Suprapubic skin (tissue), 4 donors: ENCODE data around the gene UBXN4. TPM values are rescaled to one million over a fixed set of nuclear protein-coding genes. Genes with fewer than 3 reads are reported as not detected.

ENCODE experiments used
- DNase-seq, 2 donors: peaks; one replicate each; pipeline ENCODE4 v3.0.0-alpha.2; 2019; ENCODE audit warnings: low spot score in 2 of 2
- H3K27ac ChIP-seq: fragments of 200-600 bp; sonication (generic); one replicate; pipeline ENCODE4 v1.5.1; 2019
- H3K27me3 ChIP-seq: fragments of 200-600 bp; sonication (generic); one replicate; pipeline ENCODE4 v1.5.1; 2019
- H3K36me3 ChIP-seq: fragments of 200-600 bp; sonication (generic); one replicate; pipeline ENCODE4 v1.5.1; 2019
- H3K4me1 ChIP-seq: fragments of 200-600 bp; sonication (generic); one replicate; pipeline ENCODE4 v1.5.1; 2019
- H3K4me3 ChIP-seq: fragments of 200-600 bp; sonication (generic); one replicate; pipeline ENCODE4 v1.5.1; 2019; ENCODE audit warnings: mild to moderate bottlenecking
- H3K9me3 ChIP-seq: fragments of 200-600 bp; sonication (generic); one replicate; pipeline ENCODE4 v1.5.1; 2019
- CTCF ChIP-seq, 2 donors: fragments of 200-600 bp in 1 of 2; fragments of 450-650 bp in 1 of 2; sonication (generic) in 1 of 2; IDR thresholded peaks; one replicate each; pipeline ENCODE4 v1.5.1; 2016 to 2019; ENCODE audit warnings: antibody characterized with exemption in 2 of 2, mild to moderate bottlenecking in 1 of 2, moderate library complexity in 1 of 2
- EP300 ChIP-seq: sonication (generic); formaldehyde crosslinking; IDR thresholded peaks from one replicate; pipeline ENCODE4 v1.6.1; 2017; ENCODE audit warnings: antibody characterized with exemption
- POLR2A ChIP-seq, 2 donors: fragments of 450-650 bp; IDR thresholded peaks; one replicate each; pipeline ENCODE4 v1.6.1; 2017; ENCODE audit warnings: antibody characterized with exemption in 2 of 2, mild to moderate bottlenecking in 2 of 2, moderate library complexity in 2 of 2
- POLR2AphosphoS5 ChIP-seq, 3 donors: sonication (generic); formaldehyde crosslinking; IDR thresholded peaks; one replicate each; pipeline ENCODE4 v1.6.1; 2017; ENCODE audit warnings: antibody characterized with exemption in 3 of 3
- WGBS: methylation state at CpG from one replicate; pipeline ENCODE4 v1.1.5; 2018; 5-methylcytosine and 5-hydroxymethylcytosine counted together
- total RNA-seq, 4 donors: library from RNA; depleted of rRNA; stranded (reverse); fragments of >200 nt; gene quantifications; one replicate each; pipeline ENCODE4 v1.1.0, GENCODE V29; 2016

Gene UBXN4
- total RNA-seq, 4 donors from 2014 or later: 61.7 to 88.3 (median 69.3) TPM

- DNase-seq: no peak
- TF ChIP-seq POLR2AphosphoS5 (IDR thresholded peaks at IDR 0.05) (no peak), POLR2A (IDR thresholded peaks at IDR 0.05) (no peak), CTCF (IDR thresholded peaks at IDR 0.05) (no peak), EP300 (no peak)
- Histone ChIP-seq H3K4me1 (peaks cover 28% of the 10 kb centered on the region), H3K27me3 (no peaks in the 10 kb centered on the region), H3K4me3 (no peak overlapping the region), H3K9me3 (no peaks in the 10 kb centered on the region), H3K36me3 (peaks cover 25% of the 10 kb centered on the region), H3K27ac (no peak overlapping the region)
- WGBS: 61% methylated on average over 4 of the region's 4 CpGs
These were observed 3.9 kb downstream of the UBXN4 start for GRCh38 chr2:135745545-135745944.

- peaks cover 80% of the 10 kb centered on the region for H3K36me3 ChIP-seq
- 98% methylated on average over 2 of the region's 2 CpGs for WGBS
- no peak overlapping the region for H3K4me3 ChIP-seq
- no peak overlapping the region for H3K27ac ChIP-seq
- H3K27me3 ChIP-seq: no peaks in the 10 kb centered on the region
- TF ChIP-seq POLR2AphosphoS5 (IDR thresholded peaks at IDR 0.05): no peak
- no peak for TF ChIP-seq EP300
- TF ChIP-seq CTCF (IDR thresholded peaks at IDR 0.05): no peak
- TF ChIP-seq POLR2A (IDR thresholded peaks at IDR 0.05): no peak
- no peak for DNase-seq
- H3K9me3 ChIP-seq: no peaks in the 10 kb centered on the region
- no peaks in the 10 kb centered on the region for H3K4me1 ChIP-seq
These were observed 13.9 kb downstream of the UBXN4 start for GRCh38 chr2:135755573-135755972.

- Histone ChIP-seq H3K27me3 (no peaks in the 10 kb centered on the region), H3K4me3 (no peak overlapping the region), H3K9me3 (no peaks in the 10 kb centered on the region), H3K4me1 (no peaks in the 10 kb centered on the region), H3K36me3 (peaks cover 85% of the 10 kb centered on the region), H3K27ac (no peak overlapping the region)
- 94% methylated on average over 1 of the region's 1 CpG for WGBS
- no peak for DNase-seq
- TF ChIP-seq EP300 (no peak), CTCF (IDR thresholded peaks at IDR 0.05) (no peak), POLR2AphosphoS5 (IDR thresholded peaks at IDR 0.05) (no peak), POLR2A (IDR thresholded peaks at IDR 0.05) (no peak)
These were observed 15.0 kb downstream of the UBXN4 start for GRCh38 chr2:135756692-135757091.

GRCh38 chr2:135762022-135762421 lies 20.4 kb downstream of the UBXN4 start:
- Histone ChIP-seq H3K4me3 (no peak overlapping the region), H3K36me3 (peaks cover 92% of the 10 kb centered on the region), H3K27ac (no peak overlapping the region), H3K9me3 (no peaks in the 10 kb centered on the region), H3K27me3 (no peaks in the 10 kb centered on the region), H3K4me1 (no peaks in the 10 kb centered on the region)
- TF ChIP-seq EP300 (no peak), POLR2AphosphoS5 (IDR thresholded peaks at IDR 0.05) (no peak), CTCF (IDR thresholded peaks at IDR 0.05) (no peak), POLR2A (IDR thresholded peaks at IDR 0.05) (no peak)
- no peak for DNase-seq

GRCh38 chr2:135762530-135762929 lies 20.9 kb downstream of the UBXN4 start:
- Histone ChIP-seq H3K27ac (no peak overlapping the region), H3K9me3 (no peaks in the 10 kb centered on the region), H3K27me3 (no peaks in the 10 kb centered on the region), H3K36me3 (peaks cover 92% of the 10 kb centered on the region), H3K4me1 (no peaks in the 10 kb centered on the region), H3K4me3 (no peak overlapping the region)
- no peak for TF ChIP-seq POLR2A (IDR thresholded peaks at IDR 0.05)
- no peak for TF ChIP-seq EP300
- TF ChIP-seq CTCF (IDR thresholded peaks at IDR 0.05): no peak
- no peak for TF ChIP-seq POLR2AphosphoS5 (IDR thresholded peaks at IDR 0.05)
- 89% methylated on average over 1 of the region's 1 CpG for WGBS
- no peak for DNase-seq
